CD4-positive, alpha-beta T cell treated with Interleukin-6 for 4 hours (primary cell): ENCODE results near the gene NBL1.
A peak's percentile ranks its signal among the peaks of the same experiment; 100 is the strongest.

Experiments
- DNase-seq: peaks from one replicate; pipeline ENCODE4 v3.0.0-alpha.2; 2020; ENCODE audit warnings: mixed read lengths

Gene NBL1

DNA sequence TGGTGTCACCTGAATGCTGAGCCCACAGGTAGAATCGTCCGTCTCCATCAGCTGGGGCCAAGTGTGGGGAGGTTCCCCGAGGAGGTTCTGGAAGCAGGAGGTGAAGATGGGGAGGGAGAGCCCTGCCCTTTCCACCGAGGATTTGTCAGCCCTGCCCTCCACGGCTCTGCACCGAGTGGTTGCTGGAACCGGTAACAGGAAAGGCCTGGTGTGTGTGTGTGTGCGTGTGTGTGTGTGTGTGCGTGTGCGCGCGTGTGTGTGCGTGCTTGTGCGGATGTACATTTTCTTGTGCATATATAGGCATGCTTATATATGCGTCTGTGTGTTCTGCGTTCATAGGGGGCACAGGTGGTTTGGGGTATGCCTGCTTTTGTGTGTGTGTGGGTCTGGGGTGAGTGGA, 3.5 kb downstream of the NBL1 start:
- DNase-seq, result peak; percentile 52

DNA sequence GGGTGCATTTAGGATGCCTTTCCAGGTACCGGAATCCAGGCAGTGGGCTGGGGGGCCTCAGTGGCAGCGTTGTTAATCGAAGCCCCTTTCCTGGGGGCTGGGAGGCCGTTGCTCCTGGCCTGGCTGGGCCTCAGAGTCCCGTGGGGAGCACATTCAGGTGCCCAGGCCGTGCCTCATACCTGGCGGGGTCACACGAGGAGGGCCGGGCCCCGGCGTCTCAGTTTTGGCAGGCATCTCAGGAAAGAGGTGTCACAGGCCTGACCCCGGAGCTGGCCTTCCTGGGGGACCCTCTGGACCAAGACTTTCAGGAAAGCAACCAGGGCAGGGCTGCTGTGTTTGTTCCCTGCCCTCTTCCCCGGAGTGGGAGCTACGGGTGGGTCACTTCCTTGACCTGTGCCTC, 4.1 kb downstream of the NBL1 start:
- DNase-seq, result no peak

DNA sequence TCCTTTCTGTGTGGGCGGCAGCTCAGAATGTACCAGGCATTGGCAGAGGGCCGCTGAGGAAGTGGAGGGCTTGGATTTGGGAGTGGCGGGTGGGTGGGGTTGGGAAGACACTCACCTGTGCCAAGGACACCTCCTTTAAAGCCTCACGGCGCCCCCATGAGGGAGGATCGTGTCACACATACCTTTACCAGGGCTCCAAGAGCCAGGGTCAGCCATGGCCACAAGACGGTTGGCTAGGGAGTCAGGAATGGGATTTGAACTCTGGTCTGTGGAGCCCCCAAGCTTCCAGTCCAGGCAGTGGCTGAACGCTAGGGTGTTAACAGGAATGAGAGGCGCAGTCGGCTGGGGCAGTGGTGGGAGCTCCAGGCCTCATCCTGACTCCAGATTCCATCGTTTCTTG, 4.6 kb downstream of the NBL1 start:
- no peak for DNase-seq

DNA sequence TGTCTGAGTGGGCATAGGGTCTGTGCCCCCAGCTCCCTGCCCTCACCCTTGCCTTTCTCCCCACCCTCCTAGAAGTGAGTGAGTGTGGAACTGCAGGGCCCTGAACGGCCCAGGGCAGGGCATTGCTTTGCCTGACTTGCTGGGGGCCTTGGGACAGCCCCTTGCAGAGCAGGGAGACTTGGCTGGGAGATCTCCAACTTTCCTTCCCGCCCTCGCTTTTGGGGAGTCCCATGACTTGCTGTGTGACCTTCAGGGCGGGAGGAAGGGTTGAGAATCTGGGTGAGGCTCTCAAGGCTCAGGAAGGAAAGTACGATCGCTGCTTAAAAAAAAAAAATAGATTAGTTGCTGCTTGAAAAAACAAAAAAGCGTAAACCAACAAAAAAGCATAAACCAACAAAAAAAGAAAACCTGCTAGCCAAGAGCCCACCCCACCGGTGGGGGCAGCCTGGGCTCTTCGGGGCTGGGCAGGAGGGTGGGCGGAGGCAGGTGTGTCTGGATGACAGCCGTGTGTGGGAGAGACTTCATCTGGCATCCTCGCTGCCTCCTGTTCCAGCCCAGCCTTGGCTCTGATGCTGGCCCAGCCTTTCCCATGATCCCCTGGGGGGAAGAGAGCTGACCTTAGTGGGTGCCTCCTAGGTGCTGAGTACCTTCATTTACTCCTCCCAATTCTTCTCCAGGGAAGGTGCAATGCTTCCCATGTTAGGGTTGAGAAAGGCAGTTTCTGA, 6.5 kb downstream of the NBL1 start:
- DNase-seq, result no peak

DNA sequence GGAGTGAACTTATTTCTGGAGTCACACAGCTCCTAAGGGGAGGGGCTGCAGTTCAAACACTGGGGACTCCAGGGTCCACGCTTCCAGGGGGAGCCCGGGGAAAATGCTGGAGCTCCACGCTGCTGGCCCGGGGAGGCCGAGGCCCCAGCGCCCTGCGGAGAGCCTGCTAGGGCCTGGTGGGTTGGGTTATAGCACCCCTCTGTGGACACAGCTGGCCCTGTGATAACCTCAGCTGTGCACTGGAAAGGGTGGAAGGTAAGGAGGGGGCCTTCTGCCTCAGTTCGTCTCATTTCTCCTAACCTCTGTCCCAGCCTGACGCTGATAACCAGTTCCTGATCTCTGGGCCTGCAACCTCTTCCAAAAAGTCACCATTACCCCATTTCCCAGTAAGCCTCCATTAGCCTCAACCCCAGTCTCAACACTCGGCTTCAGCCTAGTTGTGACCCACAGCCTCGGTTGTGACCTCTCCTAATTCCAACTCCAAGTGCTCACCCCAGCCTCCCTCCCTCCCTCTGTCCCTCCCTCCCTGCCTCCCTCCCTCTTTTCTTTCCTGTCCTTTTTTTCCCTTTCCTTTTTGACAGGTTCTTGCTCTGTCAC, 7.1 kb downstream of the NBL1 start:
- peak; percentile 65 for DNase-seq

DNA sequence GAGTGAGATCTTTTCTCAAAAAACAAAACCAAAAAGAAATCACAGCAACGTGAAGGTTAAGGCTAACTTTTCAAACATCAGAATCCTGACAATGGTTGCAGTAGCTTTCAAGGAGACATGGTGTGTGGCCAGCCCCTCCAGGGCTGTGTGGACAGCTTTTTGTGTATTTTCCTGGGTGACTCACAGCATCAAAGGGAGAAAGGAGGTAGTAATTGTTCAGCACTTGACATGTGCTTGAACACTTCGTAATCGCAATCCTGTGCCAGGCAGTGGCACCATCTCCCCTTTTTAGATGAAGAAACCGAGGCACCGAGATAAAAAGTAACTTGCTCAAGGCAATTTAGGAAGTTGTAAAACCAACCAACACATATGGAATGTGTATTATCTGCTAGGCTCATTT, 10.3 kb downstream of the NBL1 start:
- DNase-seq, result no peak

DNA sequence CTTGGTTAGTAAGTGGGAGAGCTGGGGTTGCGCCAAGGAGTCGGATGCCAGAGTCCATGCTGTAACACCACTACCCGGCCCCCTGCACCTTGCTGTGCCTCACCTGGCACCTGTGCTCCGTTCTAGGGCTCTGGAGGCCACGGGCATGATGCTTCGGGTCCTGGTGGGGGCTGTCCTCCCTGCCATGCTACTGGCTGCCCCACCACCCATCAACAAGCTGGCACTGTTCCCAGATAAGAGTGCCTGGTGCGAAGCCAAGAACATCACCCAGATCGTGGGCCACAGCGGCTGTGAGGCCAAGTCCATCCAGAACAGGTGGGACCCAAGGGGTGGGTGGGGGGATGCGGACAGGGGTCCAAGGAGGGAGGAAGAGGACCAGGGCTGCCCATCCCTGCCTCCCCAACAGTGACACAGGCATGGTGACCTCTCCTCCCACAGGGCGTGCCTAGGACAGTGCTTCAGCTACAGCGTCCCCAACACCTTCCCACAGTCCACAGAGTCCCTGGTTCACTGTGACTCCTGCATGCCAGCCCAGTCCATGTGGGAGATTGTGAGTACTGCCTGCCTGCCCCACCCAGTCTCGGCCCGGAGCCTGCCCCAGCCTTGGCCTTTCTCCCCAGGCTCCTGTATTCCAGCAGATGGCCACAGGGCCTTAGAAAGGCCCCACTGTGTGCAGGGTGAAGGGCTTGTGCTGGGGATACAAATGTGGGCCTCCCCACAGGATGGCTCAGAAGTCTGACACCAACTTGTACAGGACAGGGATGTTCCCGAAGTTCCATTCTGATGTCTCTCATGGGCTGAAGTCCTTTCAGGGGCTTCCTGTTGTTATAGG, 11.0 kb downstream of the NBL1 start:
- DNase-seq, result no peak

DNA sequence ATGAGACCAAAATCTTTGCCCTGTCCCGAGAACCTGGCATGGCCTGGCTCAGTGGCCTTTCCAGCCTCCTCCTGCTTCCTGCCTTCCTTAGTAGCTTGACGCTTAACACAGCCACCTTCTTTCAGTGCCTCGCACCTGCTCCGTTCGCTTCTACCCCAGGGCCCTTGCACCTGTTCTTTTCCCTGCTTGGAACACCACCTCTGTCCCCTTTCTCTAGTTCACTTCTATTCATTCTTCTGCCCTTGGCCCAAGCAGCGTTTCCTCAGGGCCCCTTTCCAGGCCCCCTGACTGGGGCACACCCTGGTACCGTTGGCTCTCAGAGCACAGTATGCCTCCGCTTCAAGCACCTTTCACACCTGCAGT, 11.6 kb downstream of the NBL1 start:
- DNase-seq, result no peak

DNA sequence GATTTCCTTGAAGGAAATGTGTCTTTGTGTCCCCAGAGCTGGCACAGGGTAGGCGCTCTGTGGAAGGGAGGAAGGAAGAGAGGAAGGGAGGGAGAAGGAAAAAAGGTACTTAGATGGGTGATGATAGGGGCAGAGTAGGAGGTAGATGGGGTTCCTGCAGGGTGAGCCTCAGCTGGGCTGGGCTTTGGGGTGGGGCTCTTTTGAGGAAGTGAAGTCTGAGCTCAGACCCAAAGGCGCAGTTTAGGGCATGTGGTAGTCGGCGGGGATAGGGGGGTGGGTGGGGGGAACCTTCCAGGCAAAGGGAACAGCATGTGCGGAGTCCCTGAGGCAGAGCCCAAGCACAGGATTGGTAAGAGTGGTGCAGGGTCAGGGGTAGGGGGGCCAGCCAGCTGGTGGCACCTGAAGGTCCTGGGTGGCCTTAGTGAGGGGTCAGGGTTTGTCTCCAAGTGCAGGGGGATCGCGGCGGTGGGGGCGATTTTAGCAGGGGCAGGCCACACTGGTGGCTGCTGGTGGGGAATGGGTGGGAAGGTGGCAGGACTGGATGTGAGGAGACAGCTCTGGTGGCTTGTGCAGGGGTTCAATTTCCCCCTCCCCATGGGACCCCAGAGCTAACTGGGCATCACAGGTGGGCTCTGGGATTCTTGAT, 12.1 kb downstream of the NBL1 start:
- no peak for DNase-seq

DNA sequence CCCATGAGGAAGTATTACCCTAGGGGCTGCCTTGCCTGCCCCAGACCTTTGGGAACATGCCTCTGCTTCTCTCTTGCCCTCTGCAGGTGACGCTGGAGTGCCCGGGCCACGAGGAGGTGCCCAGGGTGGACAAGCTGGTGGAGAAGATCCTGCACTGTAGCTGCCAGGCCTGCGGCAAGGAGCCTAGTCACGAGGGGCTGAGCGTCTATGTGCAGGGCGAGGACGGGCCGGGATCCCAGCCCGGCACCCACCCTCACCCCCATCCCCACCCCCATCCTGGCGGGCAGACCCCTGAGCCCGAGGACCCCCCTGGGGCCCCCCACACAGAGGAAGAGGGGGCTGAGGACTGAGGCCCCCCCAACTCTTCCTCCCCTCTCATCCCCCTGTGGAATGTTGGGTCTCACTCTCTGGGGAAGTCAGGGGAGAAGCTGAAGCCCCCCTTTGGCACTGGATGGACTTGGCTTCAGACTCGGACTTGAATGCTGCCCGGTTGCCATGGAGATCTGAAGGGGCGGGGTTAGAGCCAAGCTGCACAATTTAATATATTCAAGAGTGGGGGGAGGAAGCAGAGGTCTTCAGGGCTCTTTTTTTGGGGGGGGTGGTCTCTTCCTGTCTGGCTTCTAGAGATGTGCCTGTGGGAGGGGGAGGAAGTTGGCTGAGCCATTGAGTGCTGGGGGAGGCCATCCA, 12.8 kb downstream of the NBL1 start:
- no peak for DNase-seq

DNA sequence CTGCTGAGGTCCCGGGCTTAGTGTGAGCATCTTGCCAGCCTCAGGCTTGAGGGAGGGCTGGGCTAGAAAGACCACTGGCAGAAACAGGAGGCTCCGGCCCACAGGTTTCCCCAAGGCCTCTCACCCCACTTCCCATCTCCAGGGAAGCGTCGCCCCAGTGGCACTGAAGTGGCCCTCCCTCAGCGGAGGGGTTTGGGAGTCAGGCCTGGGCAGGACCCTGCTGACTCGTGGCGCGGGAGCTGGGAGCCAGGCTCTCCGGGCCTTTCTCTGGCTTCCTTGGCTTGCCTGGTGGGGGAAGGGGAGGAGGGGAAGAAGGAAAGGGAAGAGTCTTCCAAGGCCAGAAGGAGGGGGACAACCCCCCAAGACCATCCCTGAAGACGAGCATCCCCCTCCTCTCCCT, 13.4 kb downstream of the NBL1 start:
- no peak for DNase-seq

DNA sequence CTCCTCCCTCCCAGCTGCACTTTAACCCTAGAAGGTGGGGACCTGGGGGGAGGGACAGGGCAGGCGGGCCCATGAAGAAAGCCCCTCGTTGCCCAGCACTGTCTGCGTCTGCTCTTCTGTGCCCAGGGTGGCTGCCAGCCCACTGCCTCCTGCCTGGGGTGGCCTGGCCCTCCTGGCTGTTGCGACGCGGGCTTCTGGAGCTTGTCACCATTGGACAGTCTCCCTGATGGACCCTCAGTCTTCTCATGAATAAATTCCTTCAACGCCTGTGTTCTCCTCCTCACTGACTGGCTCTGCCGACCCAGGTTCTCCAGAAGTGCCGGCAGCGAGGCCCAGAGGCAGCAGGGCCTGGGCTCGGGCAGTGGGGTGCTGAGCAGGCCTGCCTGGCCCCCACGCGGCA, 14.1 kb downstream of the NBL1 start:
- DNase-seq, result no peak

DNA sequence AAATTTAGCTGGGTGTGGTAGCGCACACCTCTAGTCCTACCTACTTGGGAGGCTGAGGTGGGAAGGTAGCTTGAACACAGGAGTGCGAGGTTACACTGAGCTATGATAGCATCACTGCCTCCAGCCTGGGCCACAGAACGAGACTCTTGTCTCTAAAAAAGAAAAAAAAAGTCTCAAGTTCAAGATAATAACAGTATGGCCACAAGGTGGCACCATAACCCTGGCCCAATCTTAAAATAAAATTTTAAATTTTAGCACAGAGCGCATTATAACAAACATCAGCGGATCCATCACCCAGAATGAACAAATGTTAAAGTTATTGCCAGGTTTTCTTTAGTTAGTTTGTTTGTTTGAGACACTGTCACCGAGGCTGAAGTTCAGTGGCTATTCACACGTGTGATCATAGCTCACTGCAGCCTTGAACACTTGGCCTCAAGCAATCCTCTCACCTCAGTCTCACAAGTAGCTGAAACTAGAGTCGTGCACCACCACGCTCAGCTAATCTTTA, 17.7 kb downstream of the NBL1 start:
- peak; percentile 62 for DNase-seq

DNA sequence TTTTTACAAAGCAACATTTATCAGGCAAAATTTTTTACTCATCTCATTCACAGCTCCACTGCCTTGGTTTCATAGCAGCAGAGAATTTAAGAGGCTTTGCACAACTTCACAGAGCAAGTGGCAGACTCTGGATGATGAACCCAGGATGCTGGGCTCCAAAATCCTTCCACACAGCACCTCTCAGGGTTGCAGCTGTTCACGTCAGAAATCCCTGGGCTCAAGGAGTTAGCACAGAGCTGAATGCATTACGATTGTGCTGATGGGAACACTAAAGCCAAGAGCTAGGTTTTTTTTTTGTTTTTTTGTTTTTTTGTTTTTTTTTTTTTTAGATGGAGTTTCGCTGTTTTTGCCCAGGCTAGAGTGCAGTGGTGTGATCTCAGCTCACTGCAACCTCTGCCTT, 18.2 kb downstream of the NBL1 start:
- DNase-seq, result no peak

DNA sequence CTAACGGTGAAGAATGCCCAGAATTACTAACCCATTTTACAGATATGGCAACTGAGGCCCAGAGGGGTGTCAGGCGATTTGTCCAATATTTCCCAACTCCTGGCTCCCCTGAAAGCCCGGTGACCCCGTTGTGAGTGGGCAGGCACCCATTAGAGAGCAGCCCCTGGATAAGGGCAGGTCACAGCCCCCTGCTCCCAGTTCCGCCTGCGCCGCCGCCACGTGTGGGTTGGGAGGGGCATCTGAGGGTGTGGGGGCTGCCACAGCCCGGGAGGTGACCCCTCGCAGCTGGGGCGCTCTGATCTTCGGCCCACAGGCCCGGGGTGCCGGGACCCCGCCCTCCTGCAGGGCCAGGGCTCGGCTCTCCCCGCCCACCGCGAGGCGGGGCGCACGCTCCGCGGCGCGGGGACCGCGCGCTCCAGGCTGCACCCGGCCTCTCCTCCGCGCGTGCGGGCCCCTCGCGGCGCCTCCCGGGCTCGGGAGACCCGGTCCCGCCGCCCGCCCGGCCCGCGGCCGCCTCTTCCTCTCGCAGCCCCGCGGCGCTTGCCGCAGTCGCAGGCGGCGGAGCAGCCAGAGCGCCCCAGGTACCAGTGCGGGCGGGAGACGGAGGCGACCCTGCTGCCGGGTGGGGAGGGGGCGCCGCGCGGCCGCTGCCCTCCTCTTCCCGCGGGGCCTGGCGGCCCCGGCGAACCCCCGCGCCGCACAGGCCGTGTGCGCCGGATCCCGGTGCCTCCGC, 20.5 kb downstream of the NBL1 start, which contains the start of gene HTR6:
HTR6 (plus strand) TSS at position 423 of the 733 bp plus-strand sequence. CDS start 879 bp downstream, outside the sequence.
- peak; percentile 60 for DNase-seq

DNA sequence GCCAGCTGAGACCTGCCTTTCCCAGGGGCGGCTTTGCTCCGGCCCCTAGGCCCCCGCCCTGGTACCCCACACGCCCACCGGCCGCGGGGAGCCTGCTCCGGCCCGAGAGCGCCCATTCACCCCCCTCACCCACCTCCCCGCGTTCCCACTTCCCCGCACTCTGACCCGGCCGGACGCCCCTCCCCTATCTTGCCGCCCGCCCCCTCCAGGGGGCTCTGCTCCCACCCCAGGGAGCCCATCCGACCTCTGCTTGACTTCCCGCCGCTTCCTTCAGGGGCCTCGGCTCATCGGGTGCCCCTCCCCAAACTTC, 21.0 kb downstream of the NBL1 start:
- DNase-seq, result no peak

DNA sequence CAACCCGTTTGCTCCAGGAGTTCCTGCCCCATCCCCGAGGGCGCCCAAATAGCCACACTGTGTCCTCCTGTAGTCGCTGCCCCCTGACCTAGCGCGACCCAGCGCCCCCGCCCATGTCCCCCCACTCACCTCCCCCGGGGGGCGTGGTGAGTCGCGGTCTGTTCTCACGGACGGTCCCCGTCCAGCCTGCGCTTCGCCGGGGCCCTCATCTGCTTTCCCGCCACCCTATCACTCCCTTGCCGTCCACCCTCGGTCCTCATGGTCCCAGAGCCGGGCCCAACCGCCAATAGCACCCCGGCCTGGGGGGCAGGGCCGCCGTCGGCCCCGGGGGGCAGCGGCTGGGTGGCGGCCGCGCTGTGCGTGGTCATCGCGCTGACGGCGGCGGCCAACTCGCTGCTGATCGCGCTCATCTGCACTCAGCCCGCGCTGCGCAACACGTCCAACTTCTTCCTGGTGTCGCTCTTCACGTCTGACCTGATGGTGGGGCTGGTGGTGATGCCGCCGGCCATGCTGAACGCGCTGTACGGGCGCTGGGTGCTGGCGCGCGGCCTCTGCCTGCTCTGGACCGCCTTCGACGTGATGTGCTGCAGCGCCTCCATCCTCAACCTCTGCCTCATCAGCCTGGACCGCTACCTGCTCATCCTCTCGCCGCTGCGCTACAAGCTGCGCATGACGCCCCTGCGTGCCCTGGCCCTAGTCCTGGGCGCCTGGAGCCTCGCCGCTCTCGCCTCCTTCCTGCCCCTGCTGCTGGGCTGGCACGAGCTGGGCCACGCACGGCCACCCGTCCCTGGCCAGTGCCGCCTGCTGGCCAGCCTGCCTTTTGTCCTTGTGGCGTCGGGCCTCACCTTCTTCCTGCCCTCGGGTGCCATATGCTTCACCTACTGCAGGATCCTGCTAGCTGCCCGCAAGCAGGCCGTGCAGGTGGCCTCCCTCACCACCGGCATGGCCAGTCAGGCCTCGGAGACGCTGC, 21.7 kb downstream of the NBL1 start:
- DNase-seq, result peak; percentile 19

DNA sequence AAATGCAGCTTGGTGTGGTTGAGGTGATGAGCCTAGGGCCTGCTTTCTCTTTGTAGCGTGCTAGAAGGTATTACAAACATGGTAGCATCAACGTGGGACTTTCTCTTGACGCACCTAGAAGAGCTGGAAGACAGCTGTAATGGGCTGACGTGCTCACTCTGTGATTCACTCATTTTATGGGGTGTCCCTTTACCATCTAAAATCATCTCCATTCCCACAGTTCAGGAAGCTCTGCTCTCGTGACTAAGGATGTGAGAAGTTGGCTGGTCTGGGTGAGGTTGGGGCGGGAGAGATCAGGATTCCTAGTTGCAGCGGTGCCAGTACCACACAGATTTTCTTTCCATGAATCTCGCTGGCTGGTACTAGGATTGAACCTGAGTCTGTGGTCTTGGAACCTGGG, 24.8 kb downstream of the NBL1 start:
- DNase-seq, result no peak

DNA sequence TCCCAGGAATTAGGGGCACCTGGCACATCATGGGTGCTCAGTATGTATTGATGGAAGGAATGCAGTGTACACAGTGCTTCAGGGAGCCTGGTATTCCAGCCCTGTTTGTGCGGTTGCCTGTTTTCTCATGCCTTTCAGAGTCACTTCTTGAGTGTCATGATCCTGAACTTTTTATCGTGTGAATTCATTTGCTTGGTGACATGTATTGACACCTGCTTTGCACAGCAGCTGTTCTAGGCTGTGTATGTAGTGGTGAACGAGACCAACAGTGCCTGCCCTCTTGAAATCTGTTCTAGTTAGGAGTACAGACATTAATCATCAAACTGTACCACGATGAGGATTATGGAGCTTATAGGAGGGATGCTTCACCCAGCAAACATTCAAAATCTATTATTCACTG, 26.7 kb downstream of the NBL1 start:
- DNase-seq, result no peak

DNA sequence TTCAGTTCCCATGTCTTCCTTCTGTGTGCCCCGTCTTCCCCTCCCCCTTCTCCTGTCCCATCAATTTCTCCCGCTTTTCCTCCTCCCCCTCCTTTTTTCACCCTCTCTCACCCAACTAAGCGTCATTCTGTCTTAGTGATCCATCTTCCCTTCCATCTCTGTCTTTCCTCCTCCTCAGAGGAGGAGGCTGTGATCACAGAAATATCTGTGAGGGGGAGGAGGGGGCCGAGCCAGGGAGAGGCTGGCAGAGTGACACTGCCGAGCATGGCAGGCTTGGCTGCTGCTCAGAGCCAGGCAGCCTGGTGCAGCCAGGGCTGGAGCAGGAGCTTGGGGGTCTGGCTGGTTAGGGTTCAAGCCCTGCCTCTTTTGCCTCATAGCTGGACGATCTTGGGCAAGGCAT, 28.1 kb downstream of the NBL1 start:
- DNase-seq, result no peak

DNA sequence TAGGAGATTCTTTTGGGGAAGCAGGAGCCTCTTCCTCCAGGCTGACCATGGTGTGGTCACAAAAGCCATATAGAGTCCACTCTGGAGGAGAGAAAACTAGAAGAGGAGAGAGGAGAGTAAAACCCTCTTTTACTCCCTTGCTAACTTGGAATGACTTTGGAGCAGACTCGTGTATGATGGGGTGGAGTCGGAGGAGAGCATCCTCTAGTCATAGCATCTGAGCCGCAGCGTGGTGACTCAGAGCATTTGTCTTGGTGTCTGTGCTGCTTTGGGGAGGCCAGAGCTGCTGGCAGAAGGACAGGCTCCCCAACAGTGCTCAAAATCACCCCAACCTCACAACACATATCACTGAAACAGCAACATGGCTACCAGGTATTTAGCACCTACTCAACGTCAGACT, 31.7 kb downstream of the NBL1 start:
- no peak for DNase-seq
